A673 (cell line): ENCODE results near the gene HOXA9.

ENCODE experiments used
- EZH2 ChIP-seq: fragments of 200-600 bp; sonication (generic); IDR thresholded peaks from 2 replicates; pipeline ENCODE4 v1.6.1; 2017; ENCODE audit warnings: borderline replicate concordance, low read depth, mild to moderate bottlenecking, mixed read lengths, antibody characterized with exemption, low read length; ENCODE audit not compliant: poor library complexity, severe bottlenecking
- TF ChIP-seq, protein P1 (sequence below): fragments of 300-800, 200-600 bp; sonication (generic); conservative IDR thresholded peaks from 2 replicates; pipeline ENCODE4 v1.5.1; 2017; ENCODE audit warnings: low read depth, mild to moderate bottlenecking, antibody characterized with exemption, low read length, moderate library complexity, mixed read lengths

DNA sequence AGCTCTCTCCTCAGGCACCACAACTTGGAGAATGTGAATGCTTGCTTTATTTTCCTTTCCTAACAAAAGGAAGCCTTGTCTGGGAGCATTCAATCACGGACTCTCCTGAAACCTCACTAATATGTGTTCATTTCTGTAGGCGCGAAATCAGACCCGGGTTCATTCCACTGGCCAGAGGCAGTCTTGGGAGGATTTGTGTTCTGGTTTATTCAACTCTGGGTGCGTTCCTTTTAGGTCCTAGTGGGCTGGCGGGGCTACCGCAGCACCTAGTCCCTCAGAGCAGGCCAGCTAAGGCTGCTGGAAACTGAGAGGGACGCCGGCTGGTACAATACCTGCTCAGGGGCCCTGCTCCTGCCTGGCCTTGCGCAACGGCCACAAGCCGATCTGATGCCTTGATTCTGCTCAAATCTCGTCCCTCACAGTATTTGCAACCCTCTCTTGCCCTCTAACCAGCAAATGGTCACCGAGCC, 42.3 kb downstream of the HOXA9 start:
- TF ChIP-seq, protein P1, sequence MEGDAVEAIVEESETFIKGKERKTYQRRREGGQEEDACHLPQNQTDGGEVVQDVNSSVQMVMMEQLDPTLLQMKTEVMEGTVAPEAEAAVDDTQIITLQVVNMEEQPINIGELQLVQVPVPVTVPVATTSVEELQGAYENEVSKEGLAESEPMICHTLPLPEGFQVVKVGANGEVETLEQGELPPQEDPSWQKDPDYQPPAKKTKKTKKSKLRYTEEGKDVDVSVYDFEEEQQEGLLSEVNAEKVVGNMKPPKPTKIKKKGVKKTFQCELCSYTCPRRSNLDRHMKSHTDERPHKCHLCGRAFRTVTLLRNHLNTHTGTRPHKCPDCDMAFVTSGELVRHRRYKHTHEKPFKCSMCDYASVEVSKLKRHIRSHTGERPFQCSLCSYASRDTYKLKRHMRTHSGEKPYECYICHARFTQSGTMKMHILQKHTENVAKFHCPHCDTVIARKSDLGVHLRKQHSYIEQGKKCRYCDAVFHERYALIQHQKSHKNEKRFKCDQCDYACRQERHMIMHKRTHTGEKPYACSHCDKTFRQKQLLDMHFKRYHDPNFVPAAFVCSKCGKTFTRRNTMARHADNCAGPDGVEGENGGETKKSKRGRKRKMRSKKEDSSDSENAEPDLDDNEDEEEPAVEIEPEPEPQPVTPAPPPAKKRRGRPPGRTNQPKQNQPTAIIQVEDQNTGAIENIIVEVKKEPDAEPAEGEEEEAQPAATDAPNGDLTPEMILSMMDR: no peak
- no peak for TF ChIP-seq EZH2
